ENCODE results near the gene WASF2.

GRCh38 chr1:27363766-27364695 is 125.9 kb downstream of the WASF2 start:
- TF ChIP-seq POLR2A (IDR thresholded peaks at IDR 0.05) (no peak), POLR2AphosphoS5 (IDR thresholded peaks at IDR 0.05) (no peak)
- TF ChIP-seq, protein P1, sequence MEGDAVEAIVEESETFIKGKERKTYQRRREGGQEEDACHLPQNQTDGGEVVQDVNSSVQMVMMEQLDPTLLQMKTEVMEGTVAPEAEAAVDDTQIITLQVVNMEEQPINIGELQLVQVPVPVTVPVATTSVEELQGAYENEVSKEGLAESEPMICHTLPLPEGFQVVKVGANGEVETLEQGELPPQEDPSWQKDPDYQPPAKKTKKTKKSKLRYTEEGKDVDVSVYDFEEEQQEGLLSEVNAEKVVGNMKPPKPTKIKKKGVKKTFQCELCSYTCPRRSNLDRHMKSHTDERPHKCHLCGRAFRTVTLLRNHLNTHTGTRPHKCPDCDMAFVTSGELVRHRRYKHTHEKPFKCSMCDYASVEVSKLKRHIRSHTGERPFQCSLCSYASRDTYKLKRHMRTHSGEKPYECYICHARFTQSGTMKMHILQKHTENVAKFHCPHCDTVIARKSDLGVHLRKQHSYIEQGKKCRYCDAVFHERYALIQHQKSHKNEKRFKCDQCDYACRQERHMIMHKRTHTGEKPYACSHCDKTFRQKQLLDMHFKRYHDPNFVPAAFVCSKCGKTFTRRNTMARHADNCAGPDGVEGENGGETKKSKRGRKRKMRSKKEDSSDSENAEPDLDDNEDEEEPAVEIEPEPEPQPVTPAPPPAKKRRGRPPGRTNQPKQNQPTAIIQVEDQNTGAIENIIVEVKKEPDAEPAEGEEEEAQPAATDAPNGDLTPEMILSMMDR (IDR thresholded peaks at IDR 0.05) = no peak
